GM10266 (cell line): ENCODE measurements around the gene KCNMA1.

Experiments
- DNase-seq: peaks from one replicate; pipeline ENCODE4 v3.0.0; 2012; ENCODE audit errors: extremely low spot score
- TF ChIP-seq, protein P1 (sequence below): IDR thresholded peaks from 2 replicates; pipeline ENCODE4 v1.5.1; 2012; ENCODE audit warnings: mild to moderate bottlenecking, low read depth; ENCODE audit not compliant: control insufficient read depth, insufficient read depth; ENCODE audit errors: missing control alignments

KCNMA1 gene

DNA sequence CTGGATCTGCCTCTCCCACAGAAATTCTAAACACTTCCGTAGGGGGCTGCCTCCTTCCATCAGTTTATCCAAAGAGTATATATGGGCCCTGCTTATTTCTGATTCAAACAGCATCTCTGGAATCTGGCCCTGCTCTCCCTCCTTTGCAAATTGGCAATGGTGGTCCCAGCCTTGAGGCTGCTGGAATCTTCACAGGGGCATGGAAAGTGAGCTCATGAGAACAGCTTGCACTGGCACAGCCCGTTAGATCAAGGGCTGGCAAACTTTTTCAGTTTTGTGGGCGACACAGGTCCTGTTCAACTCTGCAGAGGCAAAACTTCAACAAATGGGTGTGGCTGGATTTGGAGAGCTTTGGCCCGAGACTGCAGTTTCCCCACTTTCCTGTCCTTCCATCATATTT lies 526.9 kb downstream of the KCNMA1 start:
- TF ChIP-seq, protein P1, sequence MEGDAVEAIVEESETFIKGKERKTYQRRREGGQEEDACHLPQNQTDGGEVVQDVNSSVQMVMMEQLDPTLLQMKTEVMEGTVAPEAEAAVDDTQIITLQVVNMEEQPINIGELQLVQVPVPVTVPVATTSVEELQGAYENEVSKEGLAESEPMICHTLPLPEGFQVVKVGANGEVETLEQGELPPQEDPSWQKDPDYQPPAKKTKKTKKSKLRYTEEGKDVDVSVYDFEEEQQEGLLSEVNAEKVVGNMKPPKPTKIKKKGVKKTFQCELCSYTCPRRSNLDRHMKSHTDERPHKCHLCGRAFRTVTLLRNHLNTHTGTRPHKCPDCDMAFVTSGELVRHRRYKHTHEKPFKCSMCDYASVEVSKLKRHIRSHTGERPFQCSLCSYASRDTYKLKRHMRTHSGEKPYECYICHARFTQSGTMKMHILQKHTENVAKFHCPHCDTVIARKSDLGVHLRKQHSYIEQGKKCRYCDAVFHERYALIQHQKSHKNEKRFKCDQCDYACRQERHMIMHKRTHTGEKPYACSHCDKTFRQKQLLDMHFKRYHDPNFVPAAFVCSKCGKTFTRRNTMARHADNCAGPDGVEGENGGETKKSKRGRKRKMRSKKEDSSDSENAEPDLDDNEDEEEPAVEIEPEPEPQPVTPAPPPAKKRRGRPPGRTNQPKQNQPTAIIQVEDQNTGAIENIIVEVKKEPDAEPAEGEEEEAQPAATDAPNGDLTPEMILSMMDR, result no peak
- DNase-seq, result no peak

- TF ChIP-seq, protein P1, result no peak
- DNase-seq, result no peak
These were observed 528.1 kb downstream of the KCNMA1 start for GRCh38 chr10:77109351-77109994.

GRCh38 chr10:77106676-77107075 lies 530.9 kb downstream of the KCNMA1 start:
- no peak for DNase-seq

GRCh38 chr10:77105761-77106221 lies 531.8 kb downstream of the KCNMA1 start:
- TF ChIP-seq, protein P1, result no peak
- DNase-seq, result no peak

More at GRCh38 chr10:77106676-77107075, 530.9 kb downstream of the KCNMA1 start:
- TF ChIP-seq, protein P1, result no peak

GRCh38 chr10:77104459-77104980 lies 533.1 kb downstream of the KCNMA1 start:
- TF ChIP-seq, protein P1, result no peak
- no peak for DNase-seq

- TF ChIP-seq, protein P1, result no peak
- no peak for DNase-seq
These were observed 534.4 kb downstream of the KCNMA1 start for GRCh38 chr10:77103213-77103612.

GRCh38 chr10:77101341-77101740 lies 536.3 kb downstream of the KCNMA1 start:
- TF ChIP-seq, protein P1, result no peak

More at GRCh38 chr10:77101341-77101740, 536.3 kb downstream of the KCNMA1 start:
- DNase-seq, result no peak
